Measurements from ENCODE around the gene PTPDC1.
"Not testable (repeated sequence)": the region's sequence is repeated elsewhere in the genome, so short reads cannot be mapped to it uniquely, and the experiment has no call there.

PTPDC1 gene

GRCh38 chr9:94086486-94087345 lies 2.5 kb downstream of the PTPDC1 start:
- no peak for DNase-seq (ENCODE audit: low read depth in 3 of 3)

- DNase-seq (ENCODE audit: low read depth in 3 of 3) = not testable (repeated sequence)
Measured at GRCh38 chr9:94094219-94095145, 10.2 kb downstream of the PTPDC1 start.

DNA sequence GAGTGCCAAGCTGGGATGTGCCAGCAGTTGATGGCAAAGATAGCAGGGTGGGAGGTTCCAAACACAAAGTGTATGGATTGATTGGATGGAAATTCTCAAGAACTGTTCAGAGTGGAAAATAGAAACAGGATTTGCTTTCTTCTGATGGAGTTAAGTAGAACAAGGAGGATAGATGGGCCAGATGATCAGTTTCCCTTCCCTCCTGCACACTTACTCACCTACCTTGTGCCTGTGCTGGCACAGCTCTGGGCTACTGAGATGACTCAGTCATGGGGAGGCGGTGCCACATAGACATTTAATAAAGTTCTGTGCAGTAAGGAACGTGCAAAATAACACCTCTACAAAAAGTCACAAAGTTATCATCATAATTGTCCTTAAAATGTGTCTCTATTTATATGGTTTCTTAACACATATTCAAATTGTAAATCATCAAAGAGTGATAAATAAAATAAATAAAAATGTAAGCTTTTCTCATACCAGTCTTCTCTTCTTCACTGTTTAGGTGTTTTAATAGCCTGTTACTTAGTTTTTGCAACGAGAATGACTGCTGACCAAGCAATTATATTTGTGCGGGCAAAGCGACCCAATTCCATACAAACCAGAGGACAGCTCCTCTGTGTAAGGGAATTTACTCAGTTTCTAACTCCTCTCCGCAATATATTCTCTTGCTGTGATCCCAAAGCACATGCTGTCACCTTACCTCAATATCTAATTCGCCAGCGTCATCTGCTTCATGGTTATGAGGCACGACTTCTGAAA lies 12.7 kb downstream of the PTPDC1 start:
- no peak for DNase-seq (ENCODE audit: low read depth in 3 of 3)

- DNase-seq (ENCODE audit: low read depth in 3 of 3) = no peak
Measured at GRCh38 chr9:94097788-94098414, 13.6 kb downstream of the PTPDC1 start.

DNA sequence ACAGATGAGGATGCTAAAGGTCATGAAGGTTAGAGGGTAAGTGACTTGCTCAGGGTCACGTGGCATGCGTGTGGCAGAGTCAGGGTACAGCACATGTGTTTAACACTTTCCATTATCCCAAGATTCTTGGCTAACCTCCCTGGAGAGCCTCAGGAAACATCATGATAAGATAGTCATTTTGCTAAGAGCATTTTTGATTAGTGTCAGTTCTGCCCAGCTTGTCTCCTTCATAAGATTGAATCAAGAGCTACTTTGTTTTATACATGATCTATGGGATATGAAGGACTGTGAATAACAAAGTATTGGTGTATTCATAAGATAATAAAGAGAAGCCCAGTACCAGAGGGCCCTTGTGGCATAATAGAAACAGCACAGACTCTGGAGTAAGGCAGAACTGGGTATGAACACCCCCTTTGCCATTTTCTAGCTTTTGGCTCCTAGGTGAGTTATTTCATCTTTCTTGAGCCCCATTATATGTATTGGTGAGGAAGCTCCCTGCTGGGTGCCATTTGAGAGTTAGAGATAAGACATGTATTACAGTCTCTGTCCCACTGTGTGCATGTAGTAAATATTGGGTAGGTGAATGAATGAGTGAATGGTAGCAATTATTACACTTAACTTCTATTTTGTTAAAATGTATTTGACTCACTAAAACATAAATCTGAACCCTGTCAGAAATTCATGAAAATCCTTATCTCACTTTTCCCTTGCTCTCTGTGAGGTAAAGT lies 16.1 kb downstream of the PTPDC1 start:
- no peak for DNase-seq (ENCODE audit: low read depth in 3 of 3)

- no peak for DNase-seq (ENCODE audit: low read depth in 3 of 3)
Measured at GRCh38 chr9:94101162-94101853, 17.0 kb downstream of the PTPDC1 start.

- DNase-seq (ENCODE audit: low read depth in 3 of 3) = no peak
Measured at GRCh38 chr9:94108584-94108983, 24.3 kb downstream of the PTPDC1 start.

DNA sequence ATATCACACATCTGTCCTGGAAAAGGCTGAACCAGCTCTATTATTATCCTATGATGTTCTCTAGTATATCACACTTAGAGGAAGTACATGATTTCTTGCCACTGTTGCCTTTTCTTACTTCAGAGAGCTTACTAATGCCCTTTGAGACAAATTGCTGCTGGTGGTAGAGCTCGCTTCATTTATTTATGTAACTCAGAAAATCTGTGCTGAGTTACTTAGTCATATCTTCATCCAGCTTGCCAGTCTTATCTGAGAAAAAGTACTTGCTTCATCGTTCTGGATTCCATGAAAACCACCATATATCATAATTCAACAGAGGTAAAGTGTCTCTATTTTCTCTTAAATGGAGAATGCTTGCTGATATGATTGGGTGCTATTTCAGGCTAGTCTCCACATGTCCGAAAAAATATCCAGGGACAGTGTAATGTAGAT lies 26.6 kb downstream of the PTPDC1 start:
- DNase-seq (ENCODE audit: low read depth in 3 of 3) = no peak

GRCh38 chr9:94111446-94111845 lies 27.2 kb downstream of the PTPDC1 start:
- no peak for DNase-seq (ENCODE audit: low read depth in 3 of 3)

GRCh38 chr9:94112716-94113465 lies 28.6 kb downstream of the PTPDC1 start:
- no peak for DNase-seq (ENCODE audit: low read depth in 3 of 3)

DNA sequence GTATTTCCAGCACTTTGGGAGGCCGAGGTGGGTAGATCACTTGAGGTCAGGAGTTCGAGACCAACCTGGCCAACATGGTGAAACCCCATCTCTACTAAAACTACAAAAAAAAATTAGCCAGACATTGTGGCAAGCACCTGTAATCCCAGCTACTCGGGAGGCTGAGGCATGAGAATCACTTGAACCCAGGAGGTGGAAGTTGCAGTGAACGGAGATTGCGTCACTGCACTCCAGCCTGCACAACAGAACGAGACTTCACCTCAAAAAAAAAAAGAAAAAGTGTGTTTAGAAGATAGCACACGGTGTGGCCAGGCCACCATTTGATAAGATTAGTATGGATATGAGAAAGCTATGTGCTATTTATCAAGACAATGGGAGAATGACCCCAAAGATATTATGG lies 35.8 kb downstream of the PTPDC1 start:
- DNase-seq (ENCODE audit: low read depth in 3 of 3) = not testable (repeated sequence)

- no peak for DNase-seq (ENCODE audit: low read depth in 3 of 3)
Measured at GRCh38 chr9:94120854-94121376, 36.7 kb downstream of the PTPDC1 start.

DNA sequence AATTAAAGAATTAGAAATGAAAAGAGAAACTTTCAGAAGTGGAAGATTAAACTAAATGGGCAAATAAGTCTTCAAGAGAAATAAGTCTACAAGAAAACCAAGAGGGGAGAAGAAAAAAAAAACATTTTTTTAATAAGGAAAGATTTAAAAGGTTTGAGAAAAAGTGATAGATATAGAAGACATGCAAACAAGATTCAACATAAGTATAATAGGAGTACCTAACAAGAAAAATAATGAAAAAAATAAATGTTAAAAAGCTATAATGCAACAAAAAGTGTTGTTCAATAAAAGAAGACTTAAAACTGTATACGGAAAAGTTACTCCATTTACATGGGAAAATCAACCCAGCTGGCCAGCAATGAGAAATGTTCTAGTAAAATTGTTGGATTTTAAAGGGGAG lies 42.6 kb downstream of the PTPDC1 start:
- no peak for DNase-seq (ENCODE audit: low read depth in 3 of 3)

DNA sequence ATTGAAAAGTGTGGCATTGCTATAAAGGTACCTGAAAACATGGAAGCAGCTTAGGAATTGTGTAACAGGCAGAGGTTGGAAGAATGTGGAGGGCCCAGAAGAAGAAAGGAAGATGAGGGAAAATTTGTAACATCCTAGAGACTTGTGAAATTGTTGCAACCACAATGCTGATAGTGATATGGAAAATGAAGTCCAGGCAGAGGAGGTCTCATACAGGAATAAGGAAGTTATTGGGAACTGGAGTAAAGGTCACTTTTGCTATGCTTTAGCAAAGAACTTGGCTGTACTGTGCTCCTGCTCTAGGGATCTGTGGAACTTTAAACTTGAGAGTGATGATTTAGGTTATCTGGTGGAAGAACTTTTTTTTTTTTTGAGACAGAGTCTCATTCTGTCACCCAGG lies 43.5 kb downstream of the PTPDC1 start:
- no peak for DNase-seq (ENCODE audit: low read depth in 3 of 3)

DNA sequence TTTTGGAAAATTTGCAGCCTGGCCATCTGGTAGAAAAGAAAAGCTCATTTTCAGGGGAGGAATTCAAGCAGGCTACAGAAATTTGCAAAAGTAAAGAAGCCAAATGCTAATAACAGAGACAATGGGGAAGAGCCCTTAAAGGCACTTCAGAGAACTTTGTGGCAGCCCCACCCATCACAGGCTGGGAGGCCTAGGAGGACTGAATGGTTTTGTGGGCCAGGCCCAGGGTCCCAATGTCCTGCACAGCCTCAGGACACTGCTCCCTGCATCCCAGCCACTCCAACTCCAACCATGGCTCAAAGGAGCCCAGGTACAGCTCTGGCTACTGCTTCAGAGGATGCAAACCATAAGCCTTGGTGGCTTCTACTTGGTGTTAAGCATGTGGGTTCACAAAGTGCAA lies 44.3 kb downstream of the PTPDC1 start:
- DNase-seq (ENCODE audit: low read depth in 3 of 3) = no peak

DNA sequence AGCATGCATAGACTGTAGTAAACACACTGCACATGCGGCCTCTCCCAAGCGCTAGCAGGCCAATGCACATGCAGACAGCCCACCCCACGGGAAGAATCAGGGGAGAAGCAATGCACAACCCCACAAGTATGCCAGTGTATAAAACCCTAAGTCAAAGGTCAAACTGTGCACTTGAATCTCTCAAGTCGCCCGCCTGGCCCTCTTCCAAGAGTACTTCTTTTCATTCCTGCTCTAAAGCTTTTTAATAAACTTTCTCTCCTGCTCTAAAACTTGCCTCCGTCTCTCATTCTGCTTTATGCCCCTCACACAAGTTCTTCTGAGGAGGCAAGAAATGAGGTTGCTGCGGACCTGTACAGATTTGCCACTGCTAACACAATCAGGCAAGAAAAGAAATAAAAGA lies 50.4 kb downstream of the PTPDC1 start:
- DNase-seq (ENCODE audit: low read depth in 3 of 3) = no peak

- DNase-seq (ENCODE audit: low read depth in 3 of 3) = no peak
Measured at GRCh38 chr9:94135222-94135621, 51.0 kb downstream of the PTPDC1 start.

DNA sequence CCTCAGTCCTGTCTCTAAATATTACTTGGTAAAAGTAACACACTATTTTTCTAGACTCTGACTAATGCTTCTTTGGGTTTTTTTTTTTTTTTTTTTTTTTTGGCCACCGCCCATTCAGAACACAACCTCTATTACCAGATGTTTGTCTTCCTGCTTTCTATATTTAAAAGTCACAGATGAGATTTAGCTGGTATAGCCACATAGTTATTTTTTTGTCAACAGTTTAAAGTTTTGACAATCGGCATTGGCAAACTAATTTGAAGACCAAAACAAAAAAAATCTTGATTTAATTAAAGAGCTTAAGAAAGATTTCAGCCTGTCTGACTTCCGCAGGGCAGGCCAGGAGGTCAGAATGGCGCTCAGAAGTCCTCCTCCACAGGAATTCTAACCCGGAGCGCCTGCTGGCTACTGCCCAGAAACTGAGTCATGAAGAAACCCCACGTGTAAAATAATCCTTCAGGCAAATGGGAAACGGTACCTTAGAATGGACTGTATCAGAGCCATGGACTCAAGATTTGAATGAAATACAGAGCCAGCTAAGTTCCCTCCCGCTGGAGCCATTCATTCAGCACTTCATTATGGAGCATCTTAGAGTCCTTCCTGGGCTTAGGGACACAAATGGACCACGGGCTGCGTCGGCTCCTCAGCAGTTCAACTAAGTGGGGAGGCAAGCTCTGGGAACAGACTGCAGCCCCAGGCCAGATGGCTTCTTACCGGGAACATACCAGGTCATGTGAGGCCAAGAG lies 55.6 kb downstream of the PTPDC1 start:
- DNase-seq (ENCODE audit: low read depth in 3 of 3) = no peak

DNA sequence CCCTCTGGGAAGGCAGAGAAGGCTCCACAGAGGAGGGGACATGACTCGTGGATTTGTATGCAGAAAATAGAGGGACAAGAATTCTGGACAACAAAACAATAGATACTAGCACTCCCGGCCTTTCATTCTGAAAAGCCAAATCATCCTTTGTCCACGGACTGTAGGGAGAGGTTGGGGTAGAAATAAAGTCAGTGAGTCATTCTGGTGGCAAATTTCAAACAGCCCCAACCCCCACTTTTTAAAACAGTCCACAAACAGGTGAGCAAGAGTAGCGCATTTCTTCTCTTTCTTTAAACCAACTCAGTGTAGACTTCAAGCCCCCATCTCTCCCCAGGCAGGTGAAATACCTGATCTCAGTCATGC lies 56.1 kb downstream of the PTPDC1 start:
- DNase-seq (ENCODE audit: low read depth in 3 of 3) = no peak
